GM12801 (cell line): ENCODE results near the gene ELOVL7.

Experiments
- CTCF ChIP-seq: IDR thresholded peaks from one replicate; pipeline ENCODE4 v1.5.1; 2011; ENCODE audit warnings: control low read depth; ENCODE audit not compliant: insufficient read length; ENCODE audit errors: extremely low read depth

ELOVL7 gene

GRCh38 chr5:60883229-60883628 is 39.2 kb upstream of the ELOVL7 start:
- TF ChIP-seq CTCF = no peak

- TF ChIP-seq CTCF = no peak
Measured at GRCh38 chr5:60872892-60873291, 28.8 kb upstream of the ELOVL7 start.

- TF ChIP-seq CTCF = no peak
Measured at GRCh38 chr5:60870857-60871256, 26.8 kb upstream of the ELOVL7 start.

- TF ChIP-seq CTCF = no peak
Measured at GRCh38 chr5:60856066-60856465, 12.0 kb upstream of the ELOVL7 start.

GRCh38 chr5:60852940-60853339 is 8.9 kb upstream of the ELOVL7 start:
- TF ChIP-seq CTCF = no peak

GRCh38 chr5:60852317-60852716 is 8.2 kb upstream of the ELOVL7 start:
- no peak for TF ChIP-seq CTCF

GRCh38 chr5:60851626-60852025 is 7.6 kb upstream of the ELOVL7 start:
- TF ChIP-seq CTCF = no peak

GRCh38 chr5:60846298-60846697 is 2.2 kb upstream of the ELOVL7 start:
- TF ChIP-seq CTCF = no peak
